Epidermal melanocyte (primary cell): ENCODE results near the gene HIC2.
"Not testable (repeated sequence)": the region's sequence is repeated elsewhere in the genome, so short reads cannot be mapped to it uniquely, and the experiment has no call there.

Experiments used
- DNase-seq: peaks from one replicate; pipeline ENCODE4 v3.0.0; 2011; ENCODE audit warnings: low spot score; ENCODE audit not compliant: insufficient read length

HIC2 gene

DNA sequence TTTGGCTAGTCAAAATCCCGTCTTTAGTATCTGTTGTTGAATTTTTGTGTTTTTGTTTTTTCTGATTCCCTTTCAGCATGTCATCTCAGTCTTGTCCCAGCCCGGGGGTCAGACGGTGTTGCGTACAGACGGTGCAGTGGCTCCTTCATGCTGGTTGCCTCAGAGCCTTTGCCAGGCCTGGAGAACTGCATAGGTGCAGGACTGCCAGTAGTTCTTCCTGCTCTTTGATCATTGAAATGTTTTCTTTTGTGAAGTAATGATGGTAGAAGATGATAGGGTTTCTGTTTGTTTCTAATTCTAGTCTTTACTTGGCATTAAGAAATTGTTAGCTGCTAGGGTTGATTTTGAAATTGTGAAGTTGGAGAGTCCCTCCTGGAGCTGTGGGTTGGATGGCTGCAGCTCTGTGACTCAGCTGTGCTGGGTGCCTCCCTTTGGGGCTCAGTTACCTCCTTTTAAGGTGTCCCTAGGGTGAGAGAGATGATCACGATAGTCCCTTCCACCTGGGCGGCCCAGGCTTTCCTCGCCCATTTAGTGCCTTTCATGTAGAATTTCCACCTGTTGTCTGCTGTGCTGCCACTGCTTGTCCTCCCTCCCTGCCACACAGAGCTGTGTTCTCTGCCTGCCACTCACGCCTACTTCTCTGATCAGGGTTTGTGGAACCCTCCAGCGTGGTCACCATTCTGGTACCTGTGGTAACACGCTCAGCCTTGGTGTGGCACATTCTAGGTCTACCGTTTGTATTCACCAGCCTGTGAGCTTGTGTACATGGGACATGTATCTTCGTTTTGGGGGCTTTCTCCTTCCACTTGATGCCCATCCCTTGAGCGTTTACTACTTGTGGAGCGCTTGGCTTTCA, 17.4 kb downstream of the HIC2 start:
- not testable (repeated sequence) for DNase-seq

DNA sequence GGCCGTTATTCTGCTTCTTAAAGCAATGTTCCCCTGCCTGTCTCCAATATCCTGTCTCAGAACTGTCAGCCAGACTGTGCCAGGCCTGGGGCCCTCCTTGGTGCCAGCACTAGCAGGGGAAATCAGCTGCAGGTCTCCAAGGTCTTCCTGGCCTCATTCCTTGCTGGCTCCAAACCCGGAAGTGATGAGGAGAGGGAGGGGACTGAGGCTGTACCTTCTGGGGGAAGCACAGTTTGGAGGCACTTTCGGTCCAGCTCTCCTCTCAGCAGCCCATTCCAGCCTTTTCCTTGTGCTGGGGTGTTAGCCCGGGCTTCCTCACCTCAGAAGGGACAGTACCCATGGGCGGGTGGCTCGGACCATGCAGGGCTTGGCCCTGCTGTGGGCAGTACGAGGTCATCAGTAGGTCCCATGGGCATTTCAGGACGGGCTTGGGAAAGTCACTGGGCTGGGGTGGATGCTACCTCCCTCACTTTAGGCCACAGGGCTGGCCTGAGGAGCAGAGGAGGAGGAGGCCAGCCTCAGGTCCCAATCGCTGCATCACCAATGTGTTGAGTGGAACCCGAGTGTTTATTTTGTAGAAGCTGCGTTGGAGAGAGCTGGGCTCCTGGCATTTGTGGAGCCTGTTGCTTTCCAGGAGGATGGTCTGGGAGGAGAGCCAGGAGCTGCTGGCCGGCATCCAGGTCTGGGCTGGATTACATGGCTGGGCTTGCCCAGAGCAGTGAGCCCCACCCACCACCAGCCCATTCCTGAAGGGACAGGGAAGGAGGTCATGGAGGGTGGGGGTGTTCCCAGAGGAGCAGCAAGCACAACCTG, 19.0 kb downstream of the HIC2 start:
- not testable (repeated sequence) for DNase-seq

DNA sequence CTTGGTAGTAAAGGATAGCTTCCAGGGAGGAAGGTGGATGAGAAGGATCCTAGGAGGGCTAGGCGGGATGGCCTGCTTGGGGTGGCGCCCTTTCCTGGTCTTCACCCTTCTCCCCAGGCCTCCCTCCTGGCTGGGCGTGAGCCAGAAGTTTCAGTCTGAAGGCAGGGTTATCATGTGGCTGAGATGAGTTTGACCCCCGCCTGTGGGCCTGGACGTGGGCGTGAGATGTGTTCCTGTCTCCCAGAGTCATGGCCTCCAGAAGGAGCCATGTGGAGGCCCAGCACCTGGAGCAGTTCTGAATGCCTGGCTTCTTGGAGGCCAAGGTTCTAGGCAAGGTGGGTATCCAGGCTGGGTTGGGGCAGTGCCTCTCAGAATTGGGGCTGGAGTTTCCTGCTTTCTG, 20.8 kb downstream of the HIC2 start:
- DNase-seq: not testable (repeated sequence)

GRCh38 chr22:21440018-21440636, 23.0 kb downstream of the HIC2 start:
- not testable (repeated sequence) for DNase-seq

- DNase-seq: not testable (repeated sequence)
Observed at GRCh38 chr22:21440676-21441075, 23.5 kb downstream of the HIC2 start.

DNA sequence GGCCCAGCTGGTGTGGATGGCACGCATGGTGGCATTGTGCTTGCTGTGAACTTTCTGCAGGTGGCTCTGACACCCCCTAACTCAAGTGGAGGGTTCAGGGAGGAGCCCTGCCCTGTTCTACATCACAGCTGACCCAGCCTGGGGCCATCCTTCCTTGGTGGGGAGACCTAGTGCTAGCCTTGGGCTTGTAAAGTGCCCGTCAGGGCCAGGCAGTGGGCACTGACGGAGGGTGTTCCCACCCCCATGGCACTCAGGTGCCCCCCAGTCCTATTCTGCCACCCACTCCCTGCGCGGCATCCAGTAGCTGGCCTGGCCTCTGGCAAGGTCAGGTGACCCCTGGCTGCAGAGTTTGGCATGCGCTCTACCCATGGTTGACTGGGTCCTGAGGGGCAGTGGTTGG, 24.0 kb downstream of the HIC2 start:
- DNase-seq: not testable (repeated sequence)

DNA sequence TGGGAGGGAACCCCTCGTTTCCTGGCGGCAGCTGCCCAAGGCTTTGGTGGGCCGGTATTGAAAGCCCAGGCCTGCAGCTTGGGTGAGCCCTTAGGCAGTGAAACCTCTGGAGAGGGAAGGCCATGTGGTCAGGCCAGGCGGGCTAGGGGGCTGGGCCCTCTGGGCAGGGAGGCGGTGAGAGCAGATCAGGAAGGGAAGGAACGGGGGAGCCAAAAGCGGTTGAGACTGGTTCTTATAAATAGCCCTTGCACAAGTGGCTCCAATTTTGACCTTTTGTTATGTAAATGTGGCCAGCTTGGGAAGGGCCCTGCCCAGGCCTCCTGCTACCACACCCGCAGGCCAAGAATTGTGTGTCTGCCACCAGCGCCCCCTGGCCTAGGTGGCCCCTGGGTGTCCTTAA, 25.0 kb downstream of the HIC2 start:
- DNase-seq: not testable (repeated sequence)

- DNase-seq: not testable (repeated sequence)
Observed at GRCh38 chr22:21442646-21443045, 25.5 kb downstream of the HIC2 start.

DNA sequence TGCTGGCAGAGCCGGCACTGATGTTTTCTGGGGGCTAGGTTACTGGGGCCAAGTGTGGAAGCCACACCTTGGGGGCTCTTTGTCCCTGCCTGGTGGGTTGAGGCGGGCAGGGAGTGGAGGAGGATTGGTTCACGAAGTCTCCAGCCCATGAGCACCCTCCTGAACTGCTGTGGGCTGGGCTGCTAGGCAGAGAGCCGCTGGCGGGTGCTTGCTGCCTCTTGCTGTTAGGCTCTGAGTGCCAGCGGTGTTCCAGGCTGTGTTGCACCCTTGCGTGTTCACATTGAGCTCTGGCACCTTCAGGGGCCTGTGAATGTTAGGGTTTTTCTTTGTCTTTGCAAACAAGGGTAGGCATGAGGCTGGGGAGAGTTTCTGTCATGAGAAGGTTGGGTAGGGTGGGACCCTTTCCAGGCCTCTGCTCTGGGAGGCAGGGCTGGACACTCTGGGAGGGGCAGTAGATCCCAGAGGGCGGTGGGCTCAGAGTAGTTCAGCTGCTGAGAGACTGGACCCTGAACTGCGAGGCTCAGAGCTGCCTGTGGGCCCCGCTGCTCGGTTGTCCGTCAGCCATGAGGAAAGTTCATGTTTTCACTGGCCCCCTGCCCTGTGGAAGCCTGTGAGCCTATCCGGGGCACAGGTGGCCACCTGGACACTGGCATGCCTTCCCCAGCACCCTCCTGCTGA, 26.0 kb downstream of the HIC2 start:
- DNase-seq: no peak

- no peak for DNase-seq
Observed at GRCh38 chr22:21443735-21444421, 26.7 kb downstream of the HIC2 start.

DNA sequence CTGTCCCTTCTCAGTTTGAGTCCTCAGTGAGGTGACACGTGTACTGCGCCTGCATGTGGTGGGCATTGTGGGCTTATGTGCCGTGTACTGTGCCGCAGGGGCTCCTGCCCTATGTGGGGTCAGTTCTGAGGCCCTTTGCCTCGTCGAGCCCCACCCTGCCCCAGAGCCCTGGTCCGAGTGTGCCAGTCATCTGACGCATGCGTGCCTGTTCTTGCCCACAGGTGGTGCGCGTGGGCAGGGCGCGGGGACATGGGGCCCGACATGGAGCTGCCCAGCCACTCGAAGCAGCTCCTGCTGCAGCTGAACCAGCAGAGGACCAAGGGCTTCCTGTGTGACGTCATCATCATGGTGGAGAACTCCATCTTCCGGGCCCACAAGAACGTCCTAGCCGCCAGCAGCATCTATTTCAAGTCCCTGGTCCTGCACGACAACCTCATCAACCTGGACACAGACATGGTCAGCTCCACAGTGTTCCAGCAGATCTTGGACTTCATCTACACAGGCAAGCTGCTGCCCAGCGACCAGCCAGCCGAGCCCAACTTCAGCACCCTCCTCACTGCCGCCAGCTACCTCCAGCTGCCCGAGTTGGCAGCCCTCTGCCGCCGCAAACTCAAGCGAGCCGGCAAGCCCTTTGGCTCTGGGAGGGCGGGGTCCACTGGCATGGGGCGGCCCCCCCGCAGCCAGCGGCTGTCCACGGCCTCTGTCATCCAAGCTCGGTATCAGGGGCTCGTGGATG, 27.7 kb downstream of the HIC2 start:
- no peak for DNase-seq

- no peak for DNase-seq
Observed at GRCh38 chr22:21445437-21446127, 28.4 kb downstream of the HIC2 start.

DNA sequence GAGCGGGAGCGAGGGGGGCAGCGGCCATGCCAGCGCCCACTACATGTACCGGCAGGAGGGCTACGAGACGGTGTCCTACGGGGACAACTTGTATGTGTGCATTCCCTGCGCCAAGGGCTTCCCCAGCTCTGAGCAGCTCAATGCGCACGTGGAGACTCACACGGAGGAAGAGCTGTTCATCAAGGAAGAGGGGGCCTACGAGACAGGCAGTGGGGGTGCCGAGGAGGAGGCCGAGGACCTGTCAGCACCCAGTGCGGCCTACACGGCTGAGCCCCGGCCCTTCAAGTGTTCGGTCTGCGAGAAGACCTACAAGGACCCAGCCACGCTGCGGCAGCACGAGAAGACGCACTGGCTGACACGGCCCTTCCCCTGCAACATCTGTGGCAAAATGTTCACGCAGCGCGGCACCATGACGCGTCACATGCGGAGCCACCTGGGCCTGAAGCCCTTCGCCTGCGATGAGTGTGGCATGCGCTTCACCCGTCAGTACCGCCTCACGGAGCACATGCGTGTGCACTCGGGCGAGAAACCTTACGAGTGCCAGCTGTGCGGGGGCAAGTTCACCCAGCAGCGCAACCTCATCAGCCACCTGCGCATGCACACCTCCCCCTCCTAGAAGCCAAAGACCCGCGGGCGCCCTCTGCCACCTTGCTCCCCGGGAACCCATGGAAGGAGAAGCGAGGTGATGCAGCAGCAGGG, 29.1 kb downstream of the HIC2 start:
- no peak for DNase-seq

DNA sequence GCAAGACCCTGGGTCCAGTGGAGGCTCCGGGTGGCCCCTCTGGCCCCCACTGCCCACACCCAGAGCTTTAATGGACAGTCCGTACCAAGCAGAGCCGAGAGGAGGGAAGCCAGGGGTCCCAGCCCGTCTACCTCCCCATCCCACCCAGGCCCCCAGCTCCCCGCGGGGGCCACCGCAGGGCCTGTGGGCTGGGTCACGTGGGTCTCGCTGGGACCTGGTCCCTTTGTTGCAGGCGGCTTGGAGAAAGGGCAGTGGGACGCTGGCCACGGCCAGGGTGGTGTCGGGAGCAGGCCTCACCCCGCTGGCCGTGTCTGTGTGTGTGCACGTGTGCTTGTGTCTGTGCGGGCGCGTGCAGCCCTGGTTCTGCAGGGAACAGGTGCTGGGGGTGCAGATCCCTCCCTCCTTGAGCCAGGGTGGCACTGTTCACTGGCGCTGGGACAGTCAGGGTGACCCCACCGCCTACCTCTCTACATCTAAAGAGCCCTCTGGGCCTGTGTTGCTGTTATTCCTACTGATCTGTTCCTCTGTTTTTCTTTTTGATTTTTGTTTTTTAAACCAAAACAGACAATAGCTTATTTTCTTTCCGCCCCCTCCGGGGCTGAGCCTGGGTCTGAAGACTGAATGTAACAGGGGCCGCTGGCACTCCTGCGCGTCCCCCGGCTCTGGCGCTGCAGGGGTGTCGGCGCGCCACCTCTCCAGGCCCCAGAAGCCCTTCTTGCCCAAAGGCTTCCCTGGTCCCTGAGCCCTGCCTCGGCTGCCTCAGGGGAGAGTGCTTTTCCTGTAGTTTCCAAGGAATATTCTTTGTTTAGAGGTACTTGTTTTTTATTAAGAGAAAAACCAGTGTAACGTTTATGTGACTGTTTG, 29.9 kb downstream of the HIC2 start:
- no peak for DNase-seq

GRCh38 chr22:21447694-21448402, 30.7 kb downstream of the HIC2 start:
- DNase-seq: no peak

DNA sequence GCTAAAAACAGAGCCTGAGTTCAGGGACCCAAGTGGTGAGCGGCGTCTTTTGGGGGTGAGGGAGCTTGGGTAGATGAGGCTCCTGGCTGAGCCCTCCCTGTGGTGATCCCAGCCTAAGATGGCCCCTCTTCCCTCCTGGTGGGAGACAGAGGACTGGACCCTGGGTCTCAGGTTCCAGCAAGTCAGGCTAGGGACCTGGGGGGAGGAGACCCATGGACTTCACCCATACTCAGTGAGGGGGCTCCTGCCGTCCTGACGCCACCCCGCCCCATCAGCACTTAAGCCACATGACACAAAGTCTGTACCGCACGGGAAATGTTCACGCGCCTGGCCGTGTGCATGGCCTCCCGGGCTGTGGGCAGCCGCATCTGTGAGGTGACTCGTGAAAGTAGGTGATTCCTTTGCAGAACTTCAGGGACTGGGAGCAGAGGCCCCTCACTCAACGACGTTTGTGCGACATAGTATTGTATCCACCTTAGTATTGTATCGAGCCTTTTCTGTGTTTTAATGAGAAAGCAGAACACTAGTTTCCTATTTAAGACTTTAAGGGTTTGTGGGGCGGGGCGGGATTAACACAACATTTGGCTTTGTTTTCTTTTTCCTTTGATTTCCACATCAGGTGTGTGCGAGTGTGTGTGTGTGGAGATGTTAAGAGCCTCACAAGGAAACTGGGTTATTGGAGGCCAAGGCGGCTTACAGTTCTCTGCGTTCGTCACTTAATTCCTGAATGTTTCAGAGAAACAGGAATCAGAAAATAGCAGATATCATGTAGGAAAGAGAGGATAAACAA, 31.7 kb downstream of the HIC2 start:
- no peak for DNase-seq
